ENCODE measurements around the gene CADPS2. TPM values are rescaled to one million over a fixed set of nuclear protein-coding genes. Genes with fewer than 3 reads are reported as not detected.

CADPS2 gene
- total and polyA plus RNA-seq, 2 of the 8 experiments (the other 6 are each of a cell fraction or from before 2014, with no cell fraction given), result 8.9 to 22.3 TPM

DNA sequence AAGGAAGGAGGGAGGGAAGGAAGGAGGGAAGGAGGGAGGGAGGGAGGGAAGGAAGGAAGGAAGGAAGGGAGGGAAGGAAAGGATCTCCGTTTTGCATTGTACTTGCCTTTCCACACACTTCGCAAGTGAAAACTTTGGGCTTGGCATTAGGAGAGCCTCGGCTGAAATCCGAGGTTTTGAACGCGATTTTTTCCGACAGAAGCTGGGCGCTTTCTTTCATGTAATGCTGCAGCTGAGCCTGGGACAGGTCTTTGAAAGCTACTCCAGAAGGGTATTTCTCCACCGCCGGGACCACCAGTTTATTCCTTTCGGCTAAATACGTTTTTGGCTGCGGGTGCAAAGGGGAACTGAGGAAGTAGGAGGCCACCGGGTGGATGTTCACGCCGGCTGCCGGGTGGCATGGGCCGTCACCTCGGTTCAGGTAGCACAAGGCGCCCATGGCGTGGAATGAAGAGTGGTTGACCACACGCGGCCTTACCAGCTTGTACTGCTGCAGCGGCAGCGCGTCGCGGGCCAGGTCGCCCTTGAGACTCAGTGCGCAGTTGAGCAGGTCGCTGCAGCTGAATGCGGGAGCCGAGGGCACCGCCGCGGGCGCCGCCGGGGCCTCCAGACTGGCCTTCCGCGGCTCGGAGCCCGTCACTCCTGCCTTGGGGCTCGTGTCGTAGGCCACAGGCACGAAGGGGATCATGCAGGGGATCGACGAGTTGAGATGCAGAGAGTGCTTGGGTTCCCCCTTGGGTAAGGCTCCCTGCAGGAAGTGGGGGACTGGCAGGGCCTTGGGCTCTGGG, 582.5 kb downstream of the CADPS2 start:
- no peak overlapping the region for H4K5ac ChIP-seq (ENCODE audit: insufficient read length, low read depth, low read length)
- peak overlapping the region; percentile 83; the same call in 1 of the 2 replicates for H2BK15ac ChIP-seq (ENCODE audit: low read length)
- H3K14ac ChIP-seq (ENCODE audit: insufficient read length), result no peak overlapping the region
- 3% methylated on average over 47 of the region's 48 CpGs; no CpG with 5 or more reads in 1 of the 2 experiments for WGBS, 2 experiments (ENCODE audit: extremely low coverage in 1 of 2, insufficient coverage in 1 of 2, insufficient read length in 1 of 2, insufficient replicate concordance in 2 of 2, low coverage in 1 of 2, low lambda C conversion rate in 2 of 2, missing lambda C conversion rate in 1 of 2)
- H3K4me2 ChIP-seq (ENCODE audit: insufficient read depth in 1 of 2, low read depth in 2 of 2, low read length in 2 of 2), result peak overlapping the region; percentile 99 to 100
- H2BK12ac ChIP-seq (ENCODE audit: low read depth, low read length), result peak overlapping the region; percentile 90; the same call in 1 of the 2 replicates
- H4K91ac ChIP-seq (replicated peaks; ENCODE audit: insufficient read length, low read length), result peak overlapping the region; percentile 47
- H4K20me1 ChIP-seq (replicated peaks in 1 of 2; ENCODE audit: control insufficient read depth in 1 of 2, insufficient read depth in 2 of 2, low read length in 2 of 2), result peaks cover 0 to 3% of the 10 kb centered on the region in 2 experiments
- H3K9ac ChIP-seq (replicated peaks in 1 of 4; ENCODE audit: extremely low read depth in 1 of 4, low read depth in 3 of 4, low read length in 3 of 4), result peak overlapping the region in 3 of 4 experiments; percentile 9 to 43 (median 25); a peak in 4 of 7 replicates
- peaks cover 42% of the 10 kb centered on the region; the same call in 1 of the 2 replicates for H3K23me2 ChIP-seq (ENCODE audit: low read depth, low read length)
- H4K8ac ChIP-seq (ENCODE audit: extremely low read depth, insufficient read depth, low read length), result no peak overlapping the region
- FAIRE-seq (no peak), DNase-seq (ENCODE audit: low read depth in 1 of 2, low spot score in 2 of 2) (peak in 1 of 2 experiments; percentile 84)
- peak overlapping the region; percentile 79 for H3K18ac ChIP-seq (ENCODE audit: extremely low read depth, low read length)
- H2AK5ac ChIP-seq (ENCODE audit: low read depth, low read length), result no peak overlapping the region
- no peak overlapping the region for H3K4ac ChIP-seq (replicated peaks; ENCODE audit: insufficient read length, low read depth, low read length)
- H3K4me3 ChIP-seq (ENCODE audit: extremely low read depth in 1 of 4, insufficient read depth in 2 of 4, low read depth in 3 of 4, low read length in 4 of 4), result peak overlapping the region; percentile 81 to 93 (median 86)
- 0 out of 2 replicates have a peak overlapping the region, but pooled peaks have one; percentile 9 for H2BK20ac ChIP-seq (ENCODE audit: low read length)
- no peaks in the 10 kb centered on the region for H3K79me1 ChIP-seq (ENCODE audit: low read depth, low read length)
- H2BK5ac ChIP-seq (ENCODE audit: low read depth, low read length), result peak overlapping the region; percentile 17; the same call in 1 of the 2 replicates
- ChIA-PET POLR2A (ENCODE audit: partially characterized antibody) (interaction anchor here (2.2 kb wide), 1 partner anchor 12 kb away, joined by 15 read pairs; no protein-coding TSS in a partner anchor), CTCF (ENCODE audit: partially characterized antibody) (interaction anchor here (1.0 kb wide), 1 partner anchor 83 kb away, joined by 3 read pairs; no protein-coding TSS in a partner anchor)
- H3K36me3 ChIP-seq (ENCODE audit: control insufficient read depth in 2 of 4, insufficient read depth in 4 of 4, low read length in 3 of 4), result peaks cover 0 to 32% (median 2%) of the 10 kb centered on the region in 4 experiments; a peak in 2 of 8 replicates
- H2BK120ac ChIP-seq (replicated peaks; ENCODE audit: low read depth, low read length), result no peak overlapping the region
- no peak overlapping the region for H3K56ac ChIP-seq (replicated peaks; ENCODE audit: insufficient read length, low read depth, low read length)
- peaks cover 37 to 74% (median 64%) of the 10 kb centered on the region in 4 experiments for H3K27me3 ChIP-seq (replicated peaks in 1 of 4; ENCODE audit: control insufficient read depth in 3 of 4, extremely low read depth in 1 of 4, insufficient read depth in 3 of 4, low read length in 3 of 4)
- H3K23ac ChIP-seq (ENCODE audit: insufficient read length), result no peak overlapping the region
- H3K79me2 ChIP-seq (ENCODE audit: control insufficient read depth in 1 of 2, insufficient read depth in 2 of 2, low read length in 2 of 2), result peaks cover 0 to 14% of the 10 kb centered on the region in 2 experiments; a peak in 2 of 4 replicates
- peak overlapping the region; percentile 24; the same call in 1 of the 2 replicates for H2AFZ ChIP-seq (ENCODE audit: low read length)
- H3K9me3 ChIP-seq (ENCODE audit: insufficient read depth in 2 of 2, low read depth in 1 of 2, low read length in 1 of 2), result no peaks in the 10 kb centered on the region
- H3K27ac ChIP-seq (ENCODE audit: low read depth, low read length), result no peak overlapping the region
- peaks cover 3 to 36% (median 15%) of the 10 kb centered on the region in 4 experiments for H3K4me1 ChIP-seq (replicated peaks in 1 of 4; ENCODE audit: control insufficient read depth in 3 of 4, insufficient read depth in 4 of 4, low read length in 3 of 4)
- TF ChIP-seq HDAC6 (IDR thresholded peaks at IDR 0.05; ENCODE audit: low read depth, low read length), result no peak
- TF ChIP-seq NRF1 (IDR thresholded peaks at IDR 0.05; ENCODE audit: low read depth, low read length), result no peak
- TF ChIP-seq, protein P1, sequence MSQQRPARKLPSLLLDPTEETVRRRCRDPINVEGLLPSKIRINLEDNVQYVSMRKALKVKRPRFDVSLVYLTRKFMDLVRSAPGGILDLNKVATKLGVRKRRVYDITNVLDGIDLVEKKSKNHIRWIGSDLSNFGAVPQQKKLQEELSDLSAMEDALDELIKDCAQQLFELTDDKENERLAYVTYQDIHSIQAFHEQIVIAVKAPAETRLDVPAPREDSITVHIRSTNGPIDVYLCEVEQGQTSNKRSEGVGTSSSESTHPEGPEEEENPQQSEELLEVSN (IDR thresholded peaks at IDR 0.05), result no peak
- TF ChIP-seq EZH2 (IDR thresholded peaks at IDR 0.05; ENCODE audit: low read depth, low read length, severe bottlenecking), result peak; percentile 90
- TF ChIP-seq, protein P2, sequence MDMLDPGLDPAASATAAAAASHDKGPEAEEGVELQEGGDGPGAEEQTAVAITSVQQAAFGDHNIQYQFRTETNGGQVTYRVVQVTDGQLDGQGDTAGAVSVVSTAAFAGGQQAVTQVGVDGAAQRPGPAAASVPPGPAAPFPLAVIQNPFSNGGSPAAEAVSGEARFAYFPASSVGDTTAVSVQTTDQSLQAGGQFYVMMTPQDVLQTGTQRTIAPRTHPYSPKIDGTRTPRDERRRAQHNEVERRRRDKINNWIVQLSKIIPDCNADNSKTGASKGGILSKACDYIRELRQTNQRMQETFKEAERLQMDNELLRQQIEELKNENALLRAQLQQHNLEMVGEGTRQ (IDR thresholded peaks at IDR 0.05; ENCODE audit: low read length), result no peak
- peak; percentile 42 for TF ChIP-seq ASH2L (IDR thresholded peaks at IDR 0.05; ENCODE audit: low read length)
- peak; percentile 67; the same call in 1 of the 2 replicates for TF ChIP-seq RBBP5 (IDR thresholded peaks at IDR 0.05; ENCODE audit: borderline replicate concordance, low read depth, low read length)
- TF ChIP-seq CTBP2 (IDR thresholded peaks at IDR 0.05; ENCODE audit: borderline replicate concordance, insufficient read depth, insufficient read length, low read length), result no peak

Measured in H1 (cell line).